ENCODE results near the gene LTB. TPM values are rescaled to one million over a fixed set of nuclear protein-coding genes. Genes with fewer than 3 reads are reported as not detected.
A peak's percentile ranks its signal among the peaks of the same experiment; 100 is the strongest.

Gene LTB
- total RNA-seq, 4 donors from 2014 or later: 0.57 TPM; not detected in 3

- Histone ChIP-seq H3K27me3 (no peaks in the 10 kb centered on the region), H3K4me3 (peak overlapping the region in 1 of 2 donors; percentile 28), H3K27ac (peak overlapping the region in 1 of 4 donors; percentile 44), H3K4me1 (peaks cover 0 to 4% (median 0%) of the 10 kb centered on the region in 3 donors), H3K9me3 (no peaks in the 10 kb centered on the region), H3K36me3 (no peaks in the 10 kb centered on the region)
- TF ChIP-seq POLR2AphosphoS5 (IDR thresholded peaks at IDR 0.05) (no peak), EP300 (IDR thresholded peaks at IDR 0.05) (no peak), POLR2A (IDR thresholded peaks at IDR 0.05) (no peak)
- 47 to 55% methylated on average over 4 to 5 of the region's 7 CpGs for WGBS, 2 donors (ENCODE audit: low coverage in 1 of 2)
- ATAC-seq: no peak
Measured at GRCh38 chr6:31615748-31616147, 33.5 kb upstream of the LTB start.

DNA sequence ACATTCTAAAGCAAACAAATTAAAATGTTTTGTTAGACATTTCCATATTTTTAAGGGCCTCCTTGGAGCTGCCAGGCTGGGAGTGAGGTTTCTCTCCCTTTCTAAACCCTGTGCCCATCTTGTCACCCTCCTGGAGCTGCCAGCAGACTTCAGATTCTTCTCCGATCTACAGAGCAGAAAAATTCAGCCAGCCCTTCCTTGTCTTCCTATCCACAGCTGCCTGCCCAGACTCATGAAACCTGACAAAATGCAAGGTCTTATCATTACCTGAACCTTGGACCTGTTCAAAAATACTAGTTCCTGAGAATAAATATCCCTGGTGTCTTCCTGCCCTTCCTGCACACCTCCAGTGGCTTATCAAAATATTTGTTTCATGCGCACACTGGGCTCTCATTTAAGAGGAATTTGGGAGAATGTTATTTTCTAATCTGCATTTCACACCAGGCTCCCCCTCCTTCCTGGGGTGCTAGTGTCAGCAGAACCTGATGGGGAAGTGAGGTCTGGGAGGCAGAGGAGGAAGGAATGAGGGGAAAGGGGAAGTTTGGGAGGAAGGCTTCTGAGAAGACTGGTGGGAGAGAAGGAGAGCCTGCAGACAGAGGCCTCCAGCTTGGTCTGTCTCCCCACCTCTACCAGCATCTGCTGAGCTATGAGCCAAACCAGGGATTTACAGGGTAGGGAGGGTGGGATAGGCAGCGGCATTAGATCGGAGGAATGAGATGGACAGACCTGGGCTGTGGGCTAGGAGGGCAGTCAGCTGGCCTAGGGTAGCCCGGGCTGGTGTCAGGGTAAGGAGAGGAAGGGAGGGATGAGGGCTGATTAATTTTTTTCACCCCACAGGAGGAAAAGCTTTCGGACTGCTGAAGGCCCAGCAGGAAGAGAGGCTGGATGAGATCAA lies 32.7 kb upstream of the LTB start, which contains the start of gene AIF1:
Gene AIF1 (plus strand): TSS at position 551 of the 895 bp plus-strand sequence. CDS start 96 bp downstream, at position 647.
- no peaks in the 10 kb centered on the region for H3K27me3 ChIP-seq
- H3K4me1 ChIP-seq: peaks cover 0 to 4% (median 0%) of the 10 kb centered on the region in 3 donors
- no peaks in the 10 kb centered on the region for H3K9me3 ChIP-seq
- H3K4me3 ChIP-seq: peak within 1 kb of the TSS in 1 of 2 donors; percentile 28
- H3K36me3 ChIP-seq: no peaks in the 10 kb centered on the region
- 51 to 63% methylated on average over 3 to 5 of the region's 6 CpGs for WGBS, 2 donors (ENCODE audit: low coverage in 1 of 2)
- H3K27ac ChIP-seq: peak within 1 kb of the TSS in 1 of 4 donors; percentile 44
- TF ChIP-seq POLR2A (IDR thresholded peaks at IDR 0.05): no peak
- TF ChIP-seq, protein P1, sequence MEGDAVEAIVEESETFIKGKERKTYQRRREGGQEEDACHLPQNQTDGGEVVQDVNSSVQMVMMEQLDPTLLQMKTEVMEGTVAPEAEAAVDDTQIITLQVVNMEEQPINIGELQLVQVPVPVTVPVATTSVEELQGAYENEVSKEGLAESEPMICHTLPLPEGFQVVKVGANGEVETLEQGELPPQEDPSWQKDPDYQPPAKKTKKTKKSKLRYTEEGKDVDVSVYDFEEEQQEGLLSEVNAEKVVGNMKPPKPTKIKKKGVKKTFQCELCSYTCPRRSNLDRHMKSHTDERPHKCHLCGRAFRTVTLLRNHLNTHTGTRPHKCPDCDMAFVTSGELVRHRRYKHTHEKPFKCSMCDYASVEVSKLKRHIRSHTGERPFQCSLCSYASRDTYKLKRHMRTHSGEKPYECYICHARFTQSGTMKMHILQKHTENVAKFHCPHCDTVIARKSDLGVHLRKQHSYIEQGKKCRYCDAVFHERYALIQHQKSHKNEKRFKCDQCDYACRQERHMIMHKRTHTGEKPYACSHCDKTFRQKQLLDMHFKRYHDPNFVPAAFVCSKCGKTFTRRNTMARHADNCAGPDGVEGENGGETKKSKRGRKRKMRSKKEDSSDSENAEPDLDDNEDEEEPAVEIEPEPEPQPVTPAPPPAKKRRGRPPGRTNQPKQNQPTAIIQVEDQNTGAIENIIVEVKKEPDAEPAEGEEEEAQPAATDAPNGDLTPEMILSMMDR (IDR thresholded peaks at IDR 0.05): no peak
- TF ChIP-seq EP300 (IDR thresholded peaks at IDR 0.05): no peak
- no peak for TF ChIP-seq POLR2AphosphoS5 (IDR thresholded peaks at IDR 0.05)
- ATAC-seq: no peak

GRCh38 chr6:31614075-31614619 lies 31.9 kb upstream of the LTB start:
- Histone ChIP-seq H3K9me3 (no peaks in the 10 kb centered on the region), H3K4me1 (no peaks in the 10 kb centered on the region), H3K27ac (no peak overlapping the region), H3K4me3 (no peak overlapping the region), H3K27me3 (no peaks in the 10 kb centered on the region), H3K36me3 (no peaks in the 10 kb centered on the region)
- WGBS, 2 donors (ENCODE audit: low coverage in 1 of 2): 82 to 84% methylated on average over 3 to 7 of the region's 8 CpGs
- ATAC-seq: no peak
- TF ChIP-seq POLR2A (IDR thresholded peaks at IDR 0.05) (no peak), EP300 (IDR thresholded peaks at IDR 0.05) (no peak), POLR2AphosphoS5 (IDR thresholded peaks at IDR 0.05) (no peak)
- TF ChIP-seq, protein P1 (IDR thresholded peaks at IDR 0.05): no peak

DNA sequence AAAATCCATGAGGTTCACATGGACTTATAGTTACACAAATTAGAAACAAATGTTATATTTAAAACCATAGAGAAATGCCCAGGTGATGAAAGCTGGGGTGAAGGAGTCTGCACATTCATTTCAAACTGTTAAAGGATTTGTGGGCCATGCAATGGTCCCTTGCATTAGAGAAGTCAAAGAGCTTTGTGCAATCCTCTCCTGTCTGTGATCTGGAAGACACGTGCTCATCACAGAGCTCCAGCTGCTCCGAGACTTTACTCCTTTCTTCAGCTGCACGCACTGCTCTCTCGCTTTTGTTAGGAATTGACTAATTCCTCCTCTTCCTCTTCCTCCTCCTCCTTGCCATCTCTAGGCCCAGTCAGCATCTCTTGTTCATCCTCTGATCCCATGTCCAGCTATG lies 28.7 kb upstream of the LTB start:
- 63 to 80% methylated on average over 4 of the region's 4 CpGs for WGBS, 2 donors (ENCODE audit: low coverage in 1 of 2)
- Histone ChIP-seq H3K4me3 (no peak overlapping the region), H3K27ac (no peak overlapping the region), H3K36me3 (no peaks in the 10 kb centered on the region), H3K4me1 (no peaks in the 10 kb centered on the region), H3K27me3 (no peaks in the 10 kb centered on the region), H3K9me3 (no peaks in the 10 kb centered on the region)
- ATAC-seq: no peak
- no peak for TF ChIP-seq POLR2AphosphoS5 (IDR thresholded peaks at IDR 0.05)
- TF ChIP-seq, protein P1 (IDR thresholded peaks at IDR 0.05): no peak

DNA sequence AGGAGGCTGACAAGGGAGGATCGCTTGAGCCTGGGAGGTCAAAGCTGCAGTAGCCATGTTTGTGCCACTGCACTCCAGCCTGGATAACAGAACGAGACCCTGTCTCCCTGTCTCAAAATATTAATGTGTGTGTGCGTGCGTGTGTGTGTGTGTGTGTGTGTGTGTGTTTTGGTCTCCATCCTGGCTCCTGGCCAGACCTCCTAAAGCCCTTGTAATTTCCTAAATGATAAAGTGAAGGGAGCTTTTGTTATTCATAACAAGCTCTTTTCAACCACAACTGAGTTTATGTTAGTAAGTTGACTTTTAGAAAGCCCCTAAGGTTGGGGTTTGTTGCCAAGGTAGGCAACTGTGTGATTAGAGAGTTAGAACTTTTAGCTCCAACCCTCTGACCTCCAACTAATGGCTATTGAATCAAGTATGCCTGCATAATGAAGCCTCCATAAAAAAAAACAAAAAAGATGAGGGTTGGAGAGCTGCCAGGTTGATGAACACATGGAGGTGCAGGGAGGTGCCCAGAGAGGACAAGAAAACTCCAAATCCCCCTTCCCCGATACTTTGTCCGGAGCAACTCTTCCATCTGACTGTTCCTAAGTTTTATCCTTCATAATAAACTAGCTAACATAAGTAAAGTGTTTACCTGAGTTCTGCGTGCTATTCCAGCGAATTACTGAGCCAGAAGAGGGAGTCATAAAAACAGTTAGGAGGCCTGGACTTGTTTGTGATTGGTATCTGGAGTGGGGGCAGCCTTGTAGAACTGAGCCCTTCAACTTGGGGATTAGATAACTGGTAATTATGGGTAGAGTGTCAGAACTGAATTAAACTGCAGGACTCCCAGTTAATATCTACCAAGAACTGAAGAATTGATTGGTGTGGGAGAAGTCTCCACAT lies 27.5 kb upstream of the LTB start:
- H3K4me1 ChIP-seq: no peaks in the 10 kb centered on the region
- TF ChIP-seq POLR2AphosphoS5 (IDR thresholded peaks at IDR 0.05): no peak
- TF ChIP-seq, protein P1 (IDR thresholded peaks at IDR 0.05): no peak
- no peak for TF ChIP-seq POLR2A (IDR thresholded peaks at IDR 0.05)
- TF ChIP-seq EP300 (IDR thresholded peaks at IDR 0.05): no peak
- no peak overlapping the region for H3K4me3 ChIP-seq
- WGBS, 2 donors (ENCODE audit: low coverage in 1 of 2): 44 to 72% methylated on average over 6 to 7 of the region's 8 CpGs
- H3K27me3 ChIP-seq: no peaks in the 10 kb centered on the region
- H3K36me3 ChIP-seq: no peaks in the 10 kb centered on the region
- ATAC-seq: no peak
- H3K27ac ChIP-seq: no peak overlapping the region
- no peaks in the 10 kb centered on the region for H3K9me3 ChIP-seq
